K562 (cell line): ENCODE measurements around the gene FMN2.

Experiments
- CHD1 ChIP-seq: fragments of 200-600 bp; sonication (generic); IDR thresholded peaks from one replicate; pipeline ENCODE4 v1.6.1; 2012; ENCODE audit warnings: mild to moderate bottlenecking, moderate library complexity, low read length, inconsistent platforms
- CREM ChIP-seq: IDR thresholded peaks from 2 replicates; pipeline ENCODE4 v1.6.1; 2014; ENCODE audit warnings: antibody characterized with exemption, low read depth
- FOXJ2 ChIP-seq: fragments of 200-800 bp; sonication (Bioruptor generic); IDR thresholded peaks from 2 replicates; pipeline ENCODE4 v1.6.1; 2016; ENCODE audit warnings: missing genetic modification characterization, missing compliant biosample characterization
- PML ChIP-seq: IDR thresholded peaks from 2 replicates; pipeline ENCODE4 v1.6.1; 2012; ENCODE audit warnings: low read length, inconsistent platforms
- SNRNP70 ChIP-seq: fragments of 200-400 bp; formaldehyde crosslinking; optimal IDR thresholded peaks from 2 replicates; pipeline ENCODE3; 2017; ENCODE audit warnings: low read depth, low read length
- ZNF146 ChIP-seq: IDR thresholded peaks from one replicate; pipeline ENCODE4 v1.6.1; 2018; ENCODE audit warnings: missing compliant biosample characterization; ENCODE audit not compliant: unreplicated experiment
- TF ChIP-seq, protein P1 (sequence below): sonication (generic); formaldehyde crosslinking; IDR thresholded peaks from 2 replicates; pipeline ENCODE4 v1.8.1; 2023; ENCODE audit warnings: mild to moderate bottlenecking, missing genetic modification reagents
- TF ChIP-seq, protein P2 (sequence below): fragments of 450-650 bp; IDR thresholded peaks from 2 replicates; pipeline ENCODE4 v1.6.1; 2016

DNA sequence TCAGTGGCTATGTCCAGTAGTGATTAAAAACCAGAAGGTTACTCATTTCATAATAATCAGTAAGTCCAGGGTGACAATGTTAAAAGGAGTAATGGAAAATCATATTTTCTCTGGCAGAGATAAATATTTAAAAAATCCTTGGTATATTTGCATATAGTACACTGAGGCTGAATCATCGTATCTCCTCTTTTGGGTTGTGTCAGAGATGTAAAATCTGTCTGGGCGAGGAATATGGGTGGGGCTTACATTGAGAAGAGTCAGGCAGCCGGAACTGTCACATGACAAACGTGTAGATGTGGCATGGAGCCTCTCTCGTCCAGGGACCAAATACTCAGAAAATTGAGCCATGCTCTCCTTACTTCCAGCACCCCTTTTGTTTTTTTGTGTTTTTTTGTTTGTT lies 120.9 kb downstream of the FMN2 start:
- no peak for TF ChIP-seq ZNF146 (CRISPR knock-in tag)
- no peak for TF ChIP-seq FOXJ2 (tag)
- TF ChIP-seq SNRNP70 = no peak
- TF ChIP-seq, protein P1, sequence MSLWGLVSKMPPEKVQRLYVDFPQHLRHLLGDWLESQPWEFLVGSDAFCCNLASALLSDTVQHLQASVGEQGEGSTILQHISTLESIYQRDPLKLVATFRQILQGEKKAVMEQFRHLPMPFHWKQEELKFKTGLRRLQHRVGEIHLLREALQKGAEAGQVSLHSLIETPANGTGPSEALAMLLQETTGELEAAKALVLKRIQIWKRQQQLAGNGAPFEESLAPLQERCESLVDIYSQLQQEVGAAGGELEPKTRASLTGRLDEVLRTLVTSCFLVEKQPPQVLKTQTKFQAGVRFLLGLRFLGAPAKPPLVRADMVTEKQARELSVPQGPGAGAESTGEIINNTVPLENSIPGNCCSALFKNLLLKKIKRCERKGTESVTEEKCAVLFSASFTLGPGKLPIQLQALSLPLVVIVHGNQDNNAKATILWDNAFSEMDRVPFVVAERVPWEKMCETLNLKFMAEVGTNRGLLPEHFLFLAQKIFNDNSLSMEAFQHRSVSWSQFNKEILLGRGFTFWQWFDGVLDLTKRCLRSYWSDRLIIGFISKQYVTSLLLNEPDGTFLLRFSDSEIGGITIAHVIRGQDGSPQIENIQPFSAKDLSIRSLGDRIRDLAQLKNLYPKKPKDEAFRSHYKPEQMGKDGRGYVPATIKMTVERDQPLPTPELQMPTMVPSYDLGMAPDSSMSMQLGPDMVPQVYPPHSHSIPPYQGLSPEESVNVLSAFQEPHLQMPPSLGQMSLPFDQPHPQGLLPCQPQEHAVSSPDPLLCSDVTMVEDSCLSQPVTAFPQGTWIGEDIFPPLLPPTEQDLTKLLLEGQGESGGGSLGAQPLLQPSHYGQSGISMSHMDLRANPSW (CRISPR knock-in tag) = no peak
- no peak for TF ChIP-seq CHD1
- no peak for TF ChIP-seq PML
- TF ChIP-seq, protein P2, sequence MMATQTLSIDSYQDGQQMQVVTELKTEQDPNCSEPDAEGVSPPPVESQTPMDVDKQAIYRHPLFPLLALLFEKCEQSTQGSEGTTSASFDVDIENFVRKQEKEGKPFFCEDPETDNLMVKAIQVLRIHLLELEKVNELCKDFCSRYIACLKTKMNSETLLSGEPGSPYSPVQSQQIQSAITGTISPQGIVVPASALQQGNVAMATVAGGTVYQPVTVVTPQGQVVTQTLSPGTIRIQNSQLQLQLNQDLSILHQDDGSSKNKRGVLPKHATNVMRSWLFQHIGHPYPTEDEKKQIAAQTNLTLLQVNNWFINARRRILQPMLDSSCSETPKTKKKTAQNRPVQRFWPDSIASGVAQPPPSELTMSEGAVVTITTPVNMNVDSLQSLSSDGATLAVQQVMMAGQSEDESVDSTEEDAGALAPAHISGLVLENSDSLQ = no peak
- no peak for TF ChIP-seq CREM
